ENCODE measurements around the gene TNPO3. TPM values are rescaled to one million over a fixed set of nuclear protein-coding genes. Genes with fewer than 3 reads are reported as not detected.

TNPO3 gene
- total RNA-seq, 1 experiment from 2014 or later: 57.0 TPM

- Histone ChIP-seq H3K9ac (ENCODE audit: low read length) (0 out of 2 replicates have a peak overlapping the region, but pooled peaks have one; percentile 17), H3K27ac (ENCODE audit: low read length) (peak overlapping the region; percentile 81), H2AFZ (ENCODE audit: low read length) (no peak overlapping the region), H3K9me3 (ENCODE audit: low read length) (no peaks in the 10 kb centered on the region), H3K4me2 (ENCODE audit: low read depth, low read length, poor library complexity, severe bottlenecking) (peak overlapping the region; percentile 44), H4K20me1 (ENCODE audit: insufficient read depth, low read depth, low read length) (peaks cover 4% of the 10 kb centered on the region; the same call in 1 of the 2 replicates), H3K9me2 (replicated peaks; ENCODE audit: insufficient read depth, low read length) (no peaks in the 10 kb centered on the region), H3K27me3 (ENCODE audit: low read length) (no peaks in the 10 kb centered on the region), H3K4me3 (ENCODE audit: low read length) (no peak overlapping the region), H3K36me3 (ENCODE audit: insufficient read depth, low read length) (peaks cover 24% of the 10 kb centered on the region), H3K4me1 (ENCODE audit: low read length) (peaks cover 40% of the 10 kb centered on the region), H3K79me2 (ENCODE audit: low read length) (peaks cover 88% of the 10 kb centered on the region)
- DNase-seq: peak; percentile 72
Observed at GRCh38 chr7:129017933-129018538, 36.9 kb downstream of the TNPO3 start.

DNA sequence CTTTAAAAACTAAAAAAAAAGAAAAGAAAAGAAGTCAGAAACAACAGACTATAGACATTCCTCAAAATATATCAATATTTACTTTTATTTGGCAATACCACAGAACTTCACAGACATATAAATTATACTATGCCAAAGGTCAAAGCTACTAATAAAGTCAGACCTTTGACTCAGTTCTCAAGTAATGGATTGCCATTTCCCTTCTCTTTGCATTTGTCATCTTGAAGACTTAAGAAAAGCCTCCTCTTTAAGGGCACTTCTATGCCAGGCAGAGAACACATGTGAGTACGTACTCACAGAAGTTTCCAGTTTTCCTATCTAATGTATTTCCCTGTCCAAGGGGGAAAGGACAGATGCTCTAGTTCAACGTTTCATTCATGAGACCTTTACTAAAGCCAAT, 37.6 kb downstream of the TNPO3 start:
- Histone ChIP-seq H3K4me3 (ENCODE audit: low read length) (no peak overlapping the region), H3K27me3 (ENCODE audit: low read length) (no peaks in the 10 kb centered on the region), H3K9me3 (ENCODE audit: low read length) (no peaks in the 10 kb centered on the region), H3K27ac (ENCODE audit: low read length) (peak overlapping the region; percentile 81), H3K9ac (ENCODE audit: low read length) (no peak overlapping the region), H3K4me1 (ENCODE audit: low read length) (peaks cover 42% of the 10 kb centered on the region), H3K9me2 (replicated peaks; ENCODE audit: insufficient read depth, low read length) (no peaks in the 10 kb centered on the region), H2AFZ (ENCODE audit: low read length) (no peak overlapping the region), H4K20me1 (ENCODE audit: insufficient read depth, low read depth, low read length) (peaks cover 4% of the 10 kb centered on the region; the same call in 1 of the 2 replicates), H3K79me2 (ENCODE audit: low read length) (peaks cover 88% of the 10 kb centered on the region), H3K36me3 (ENCODE audit: insufficient read depth, low read length) (peaks cover 30% of the 10 kb centered on the region), H3K4me2 (ENCODE audit: low read depth, low read length, poor library complexity, severe bottlenecking) (peak overlapping the region; percentile 44)
- DNase-seq: no peak

- peaks cover 30% of the 10 kb centered on the region for H3K36me3 ChIP-seq (ENCODE audit: insufficient read depth, low read length)
- H3K9me3 ChIP-seq (ENCODE audit: low read length): no peaks in the 10 kb centered on the region
- H4K20me1 ChIP-seq (ENCODE audit: insufficient read depth, low read depth, low read length): peaks cover 4% of the 10 kb centered on the region; the same call in 1 of the 2 replicates
- no peak overlapping the region for H3K9ac ChIP-seq (ENCODE audit: low read length)
- no peak overlapping the region for H2AFZ ChIP-seq (ENCODE audit: low read length)
- peaks cover 65% of the 10 kb centered on the region for H3K4me1 ChIP-seq (ENCODE audit: low read length)
- no peaks in the 10 kb centered on the region for H3K27me3 ChIP-seq (ENCODE audit: low read length)
- no peak for DNase-seq
- peaks cover 84% of the 10 kb centered on the region for H3K79me2 ChIP-seq (ENCODE audit: low read length)
- no peak overlapping the region for H3K27ac ChIP-seq (ENCODE audit: low read length)
- H3K4me3 ChIP-seq (ENCODE audit: low read length): no peak overlapping the region
- no peaks in the 10 kb centered on the region for H3K9me2 ChIP-seq (replicated peaks; ENCODE audit: insufficient read depth, low read length)
- no peak overlapping the region for H3K4me2 ChIP-seq (ENCODE audit: low read depth, low read length, poor library complexity, severe bottlenecking)
Observed at GRCh38 chr7:129014501-129015101, 40.3 kb downstream of the TNPO3 start.

DNA sequence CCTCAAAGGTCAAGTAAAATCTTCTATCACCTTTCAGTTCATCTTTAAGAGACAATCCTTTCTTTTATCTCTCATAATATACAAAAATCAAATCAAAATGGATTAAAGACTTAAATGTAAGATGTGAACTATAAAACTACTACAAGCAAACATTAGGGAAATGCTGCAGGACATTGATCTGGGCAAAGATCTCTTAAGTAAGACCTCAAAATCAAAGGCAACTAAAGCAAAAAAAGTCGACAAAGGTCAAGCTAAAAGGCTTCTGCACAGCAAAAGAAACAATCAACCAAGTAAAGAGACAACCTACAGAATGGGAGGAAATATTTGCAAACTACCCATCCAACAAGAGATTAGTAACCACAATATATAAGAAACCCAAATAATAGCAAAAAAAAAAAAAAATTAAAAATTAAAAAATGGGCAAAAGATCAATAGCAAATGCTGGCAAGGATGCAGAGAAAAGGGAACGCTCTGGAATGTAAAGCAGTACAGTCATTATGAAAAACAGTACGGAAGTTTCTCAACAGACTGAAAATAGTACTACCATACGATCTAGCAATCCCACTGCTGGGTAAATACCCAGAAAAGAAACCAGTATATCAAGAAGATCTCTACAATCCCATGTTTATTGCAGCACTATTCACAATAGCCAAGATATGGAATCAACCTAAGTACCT, 41.7 kb downstream of the TNPO3 start:
- H2AFZ ChIP-seq (ENCODE audit: low read length): no peak overlapping the region
- no peak overlapping the region; the same call in 1 of the 2 replicates for H3K4me3 ChIP-seq (ENCODE audit: low read length)
- H3K9ac ChIP-seq (ENCODE audit: low read length): no peak overlapping the region
- peaks cover 65% of the 10 kb centered on the region for H3K4me1 ChIP-seq (ENCODE audit: low read length)
- H3K27me3 ChIP-seq (ENCODE audit: low read length): no peaks in the 10 kb centered on the region
- peaks cover 30% of the 10 kb centered on the region for H3K36me3 ChIP-seq (ENCODE audit: insufficient read depth, low read length)
- no peak for DNase-seq
- H3K4me2 ChIP-seq (ENCODE audit: low read depth, low read length, poor library complexity, severe bottlenecking): peak overlapping the region; percentile 23
- H3K27ac ChIP-seq (ENCODE audit: low read length): peak overlapping the region; percentile 63
- H3K9me3 ChIP-seq (ENCODE audit: low read length): no peaks in the 10 kb centered on the region
- H3K79me2 ChIP-seq (ENCODE audit: low read length): peaks cover 82% of the 10 kb centered on the region
- H4K20me1 ChIP-seq (ENCODE audit: insufficient read depth, low read depth, low read length): peaks cover 4% of the 10 kb centered on the region; the same call in 1 of the 2 replicates
- no peaks in the 10 kb centered on the region for H3K9me2 ChIP-seq (replicated peaks; ENCODE audit: insufficient read depth, low read length)

DNA sequence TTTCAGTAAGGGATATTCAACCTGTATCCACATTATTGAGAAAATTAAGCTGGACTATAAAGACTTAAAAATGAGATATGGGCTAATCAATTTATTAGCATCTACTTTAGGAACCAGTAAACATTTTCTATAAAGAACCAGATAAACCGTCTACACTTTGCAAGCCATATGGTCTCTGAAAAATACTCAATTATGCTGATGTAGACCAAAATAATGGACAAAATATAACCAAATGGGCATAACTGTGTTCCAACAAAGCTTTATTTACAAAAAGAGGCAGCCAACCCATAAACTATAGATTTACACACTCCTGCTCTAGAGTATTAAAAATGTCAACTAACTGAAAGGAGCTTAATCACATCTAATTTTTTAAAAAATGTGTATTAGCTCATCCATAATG, 42.3 kb downstream of the TNPO3 start:
- Histone ChIP-seq H3K79me2 (ENCODE audit: low read length) (peaks cover 82% of the 10 kb centered on the region), H3K9ac (ENCODE audit: low read length) (no peak overlapping the region), H3K36me3 (ENCODE audit: insufficient read depth, low read length) (peaks cover 31% of the 10 kb centered on the region), H3K9me3 (ENCODE audit: low read length) (no peaks in the 10 kb centered on the region), H3K9me2 (replicated peaks; ENCODE audit: insufficient read depth, low read length) (no peaks in the 10 kb centered on the region), H3K27me3 (ENCODE audit: low read length) (no peaks in the 10 kb centered on the region), H3K27ac (ENCODE audit: low read length) (peak overlapping the region; percentile 63), H2AFZ (ENCODE audit: low read length) (no peak overlapping the region), H4K20me1 (ENCODE audit: insufficient read depth, low read depth, low read length) (peaks cover 2% of the 10 kb centered on the region; the same call in 1 of the 2 replicates), H3K4me3 (ENCODE audit: low read length) (no peak overlapping the region), H3K4me2 (ENCODE audit: low read depth, low read length, poor library complexity, severe bottlenecking) (peak overlapping the region; percentile 23), H3K4me1 (ENCODE audit: low read length) (peaks cover 62% of the 10 kb centered on the region)
- DNase-seq: no peak

DNA sequence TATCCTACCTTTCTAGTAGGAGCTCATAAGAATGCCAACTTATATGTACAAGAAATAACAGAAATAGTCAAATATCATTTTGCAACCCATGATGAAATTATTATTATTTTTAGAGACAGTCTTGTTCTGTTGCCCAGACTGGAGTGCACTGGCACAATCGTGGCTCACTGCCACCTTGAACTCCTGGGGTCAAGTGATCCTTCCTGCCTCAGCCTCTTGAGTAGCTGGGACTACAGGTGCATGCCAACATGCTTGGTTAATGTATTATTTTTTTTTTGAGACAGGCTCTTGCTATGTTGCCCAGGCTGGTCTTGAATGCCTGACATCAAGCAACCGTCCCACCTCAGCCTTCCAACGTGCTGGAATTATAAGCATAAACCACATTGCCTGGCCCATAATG, 44.8 kb downstream of the TNPO3 start:
- Histone ChIP-seq H3K27me3 (ENCODE audit: low read length) (no peaks in the 10 kb centered on the region), H3K4me1 (ENCODE audit: low read length) (peaks cover 56% of the 10 kb centered on the region), H3K36me3 (ENCODE audit: insufficient read depth, low read length) (peaks cover 38% of the 10 kb centered on the region), H3K9ac (ENCODE audit: low read length) (no peak overlapping the region), H4K20me1 (ENCODE audit: insufficient read depth, low read depth, low read length) (no peaks in the 10 kb centered on the region), H3K9me3 (ENCODE audit: low read length) (no peaks in the 10 kb centered on the region), H3K79me2 (ENCODE audit: low read length) (peaks cover 88% of the 10 kb centered on the region), H3K9me2 (replicated peaks; ENCODE audit: insufficient read depth, low read length) (no peaks in the 10 kb centered on the region), H3K27ac (ENCODE audit: low read length) (peak overlapping the region; percentile 93), H3K4me2 (ENCODE audit: low read depth, low read length, poor library complexity, severe bottlenecking) (peak overlapping the region; percentile 51), H2AFZ (ENCODE audit: low read length) (no peak overlapping the region), H3K4me3 (ENCODE audit: low read length) (peak overlapping the region; percentile 29)
- no peak for DNase-seq

DNA sequence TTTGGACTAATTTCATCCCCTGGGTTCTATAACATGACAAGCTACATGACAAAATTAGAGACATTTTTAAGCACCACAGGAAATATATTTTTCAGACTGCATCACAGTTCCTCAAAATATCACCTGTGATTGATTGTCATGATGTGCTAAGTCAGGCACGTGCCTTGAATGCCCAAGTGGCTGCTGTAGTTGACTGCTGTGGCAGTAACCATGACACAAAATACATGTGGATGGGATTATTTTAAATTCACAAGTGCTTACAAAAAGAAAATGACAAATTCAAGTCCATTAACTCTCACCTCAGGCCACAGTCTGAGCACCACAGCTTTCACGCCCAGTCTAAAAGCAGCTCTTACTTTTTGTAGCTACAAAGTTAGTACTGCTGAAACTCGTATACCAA, 45.5 kb downstream of the TNPO3 start:
- peaks cover 56% of the 10 kb centered on the region for H3K4me1 ChIP-seq (ENCODE audit: low read length)
- peak overlapping the region; percentile 93 for H3K27ac ChIP-seq (ENCODE audit: low read length)
- H4K20me1 ChIP-seq (ENCODE audit: insufficient read depth, low read depth, low read length): no peaks in the 10 kb centered on the region
- peaks cover 38% of the 10 kb centered on the region for H3K36me3 ChIP-seq (ENCODE audit: insufficient read depth, low read length)
- no peaks in the 10 kb centered on the region for H3K27me3 ChIP-seq (ENCODE audit: low read length)
- 0 out of 2 replicates have a peak overlapping the region, but pooled peaks have one; percentile 37 for H3K9ac ChIP-seq (ENCODE audit: low read length)
- H2AFZ ChIP-seq (ENCODE audit: low read length): no peak overlapping the region
- no peaks in the 10 kb centered on the region for H3K9me2 ChIP-seq (replicated peaks; ENCODE audit: insufficient read depth, low read length)
- peak overlapping the region; percentile 51 for H3K4me2 ChIP-seq (ENCODE audit: low read depth, low read length, poor library complexity, severe bottlenecking)
- H3K79me2 ChIP-seq (ENCODE audit: low read length): peaks cover 85% of the 10 kb centered on the region
- no peaks in the 10 kb centered on the region for H3K9me3 ChIP-seq (ENCODE audit: low read length)
- peak overlapping the region; percentile 29 for H3K4me3 ChIP-seq (ENCODE audit: low read length)
- peak; percentile 93 for DNase-seq
